ENCODE measurements around the gene CD2AP.

DNA sequence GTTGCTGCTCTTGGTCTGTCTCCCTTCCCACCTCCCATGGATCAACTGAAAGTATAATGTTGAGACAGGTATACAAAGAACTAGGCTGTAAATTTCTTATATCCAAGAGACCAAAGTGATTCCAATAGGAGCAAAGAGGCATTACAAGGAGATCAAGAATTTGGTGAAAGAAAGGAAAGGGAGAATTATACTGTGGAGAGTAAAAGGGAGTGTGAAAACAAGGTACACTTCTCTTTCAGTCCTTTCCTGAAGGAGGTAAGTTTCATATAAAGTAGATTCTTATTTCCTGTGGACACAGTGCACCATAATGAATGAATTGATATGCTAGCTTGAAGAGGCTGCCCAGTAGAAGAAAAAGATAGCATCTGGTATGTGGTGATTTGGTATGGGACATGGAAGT lies 49.7 kb downstream of the CD2AP start:
- TF ChIP-seq, protein P1, sequence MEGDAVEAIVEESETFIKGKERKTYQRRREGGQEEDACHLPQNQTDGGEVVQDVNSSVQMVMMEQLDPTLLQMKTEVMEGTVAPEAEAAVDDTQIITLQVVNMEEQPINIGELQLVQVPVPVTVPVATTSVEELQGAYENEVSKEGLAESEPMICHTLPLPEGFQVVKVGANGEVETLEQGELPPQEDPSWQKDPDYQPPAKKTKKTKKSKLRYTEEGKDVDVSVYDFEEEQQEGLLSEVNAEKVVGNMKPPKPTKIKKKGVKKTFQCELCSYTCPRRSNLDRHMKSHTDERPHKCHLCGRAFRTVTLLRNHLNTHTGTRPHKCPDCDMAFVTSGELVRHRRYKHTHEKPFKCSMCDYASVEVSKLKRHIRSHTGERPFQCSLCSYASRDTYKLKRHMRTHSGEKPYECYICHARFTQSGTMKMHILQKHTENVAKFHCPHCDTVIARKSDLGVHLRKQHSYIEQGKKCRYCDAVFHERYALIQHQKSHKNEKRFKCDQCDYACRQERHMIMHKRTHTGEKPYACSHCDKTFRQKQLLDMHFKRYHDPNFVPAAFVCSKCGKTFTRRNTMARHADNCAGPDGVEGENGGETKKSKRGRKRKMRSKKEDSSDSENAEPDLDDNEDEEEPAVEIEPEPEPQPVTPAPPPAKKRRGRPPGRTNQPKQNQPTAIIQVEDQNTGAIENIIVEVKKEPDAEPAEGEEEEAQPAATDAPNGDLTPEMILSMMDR (IDR thresholded peaks at IDR 0.05; ENCODE audit: low read depth, low read length, missing input control): no peak
- TF ChIP-seq, protein P2, sequence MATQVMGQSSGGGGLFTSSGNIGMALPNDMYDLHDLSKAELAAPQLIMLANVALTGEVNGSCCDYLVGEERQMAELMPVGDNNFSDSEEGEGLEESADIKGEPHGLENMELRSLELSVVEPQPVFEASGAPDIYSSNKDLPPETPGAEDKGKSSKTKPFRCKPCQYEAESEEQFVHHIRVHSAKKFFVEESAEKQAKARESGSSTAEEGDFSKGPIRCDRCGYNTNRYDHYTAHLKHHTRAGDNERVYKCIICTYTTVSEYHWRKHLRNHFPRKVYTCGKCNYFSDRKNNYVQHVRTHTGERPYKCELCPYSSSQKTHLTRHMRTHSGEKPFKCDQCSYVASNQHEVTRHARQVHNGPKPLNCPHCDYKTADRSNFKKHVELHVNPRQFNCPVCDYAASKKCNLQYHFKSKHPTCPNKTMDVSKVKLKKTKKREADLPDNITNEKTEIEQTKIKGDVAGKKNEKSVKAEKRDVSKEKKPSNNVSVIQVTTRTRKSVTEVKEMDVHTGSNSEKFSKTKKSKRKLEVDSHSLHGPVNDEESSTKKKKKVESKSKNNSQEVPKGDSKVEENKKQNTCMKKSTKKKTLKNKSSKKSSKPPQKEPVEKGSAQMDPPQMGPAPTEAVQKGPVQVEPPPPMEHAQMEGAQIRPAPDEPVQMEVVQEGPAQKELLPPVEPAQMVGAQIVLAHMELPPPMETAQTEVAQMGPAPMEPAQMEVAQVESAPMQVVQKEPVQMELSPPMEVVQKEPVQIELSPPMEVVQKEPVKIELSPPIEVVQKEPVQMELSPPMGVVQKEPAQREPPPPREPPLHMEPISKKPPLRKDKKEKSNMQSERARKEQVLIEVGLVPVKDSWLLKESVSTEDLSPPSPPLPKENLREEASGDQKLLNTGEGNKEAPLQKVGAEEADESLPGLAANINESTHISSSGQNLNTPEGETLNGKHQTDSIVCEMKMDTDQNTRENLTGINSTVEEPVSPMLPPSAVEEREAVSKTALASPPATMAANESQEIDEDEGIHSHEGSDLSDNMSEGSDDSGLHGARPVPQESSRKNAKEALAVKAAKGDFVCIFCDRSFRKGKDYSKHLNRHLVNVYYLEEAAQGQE (IDR thresholded peaks at IDR 0.05): no peak
- no peak for TF ChIP-seq YY1 (IDR thresholded peaks at IDR 0.05)
- TF ChIP-seq, protein P3, sequence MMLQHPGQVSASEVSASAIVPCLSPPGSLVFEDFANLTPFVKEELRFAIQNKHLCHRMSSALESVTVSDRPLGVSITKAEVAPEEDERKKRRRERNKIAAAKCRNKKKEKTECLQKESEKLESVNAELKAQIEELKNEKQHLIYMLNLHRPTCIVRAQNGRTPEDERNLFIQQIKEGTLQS (IDR thresholded peaks at IDR 0.05): no peak
- TF ChIP-seq GABPA (IDR thresholded peaks at IDR 0.05 in 1 of 2, conservative IDR thresholded peaks at IDR 0.05 in 1 of 2): no peak
- TF ChIP-seq JUND (IDR thresholded peaks at IDR 0.05): no peak
- no peak for TF ChIP-seq EGR1 (IDR thresholded peaks at IDR 0.05; ENCODE audit: low read depth in 2 of 2)
- TF ChIP-seq, protein P4, sequence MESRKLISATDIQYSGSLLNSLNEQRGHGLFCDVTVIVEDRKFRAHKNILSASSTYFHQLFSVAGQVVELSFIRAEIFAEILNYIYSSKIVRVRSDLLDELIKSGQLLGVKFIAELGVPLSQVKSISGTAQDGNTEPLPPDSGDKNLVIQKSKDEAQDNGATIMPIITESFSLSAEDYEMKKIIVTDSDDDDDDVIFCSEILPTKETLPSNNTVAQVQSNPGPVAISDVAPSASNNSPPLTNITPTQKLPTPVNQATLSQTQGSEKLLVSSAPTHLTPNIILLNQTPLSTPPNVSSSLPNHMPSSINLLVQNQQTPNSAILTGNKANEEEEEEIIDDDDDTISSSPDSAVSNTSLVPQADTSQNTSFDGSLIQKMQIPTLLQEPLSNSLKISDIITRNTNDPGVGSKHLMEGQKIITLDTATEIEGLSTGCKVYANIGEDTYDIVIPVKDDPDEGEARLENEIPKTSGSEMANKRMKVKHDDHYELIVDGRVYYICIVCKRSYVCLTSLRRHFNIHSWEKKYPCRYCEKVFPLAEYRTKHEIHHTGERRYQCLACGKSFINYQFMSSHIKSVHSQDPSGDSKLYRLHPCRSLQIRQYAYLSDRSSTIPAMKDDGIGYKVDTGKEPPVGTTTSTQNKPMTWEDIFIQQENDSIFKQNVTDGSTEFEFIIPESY (IDR thresholded peaks at IDR 0.05): no peak
- TF ChIP-seq SP1 (IDR thresholded peaks at IDR 0.05): no peak
- TF ChIP-seq FOXA2 (IDR thresholded peaks at IDR 0.05): no peak

Measured in liver (tissue), 3 donors.